Activated gamma-delta T cell treated with anti-CD3 and anti-CD28 coated beads, Interleukin-2, amount 50 U/mL, for 16 hours (primary cell): ENCODE data around the gene AKAP6.

ENCODE experiments used
- DNase-seq: peaks from one replicate; pipeline ENCODE4 v3.0.0-alpha.2; 2020; ENCODE audit warnings: low read depth

Gene AKAP6

DNA sequence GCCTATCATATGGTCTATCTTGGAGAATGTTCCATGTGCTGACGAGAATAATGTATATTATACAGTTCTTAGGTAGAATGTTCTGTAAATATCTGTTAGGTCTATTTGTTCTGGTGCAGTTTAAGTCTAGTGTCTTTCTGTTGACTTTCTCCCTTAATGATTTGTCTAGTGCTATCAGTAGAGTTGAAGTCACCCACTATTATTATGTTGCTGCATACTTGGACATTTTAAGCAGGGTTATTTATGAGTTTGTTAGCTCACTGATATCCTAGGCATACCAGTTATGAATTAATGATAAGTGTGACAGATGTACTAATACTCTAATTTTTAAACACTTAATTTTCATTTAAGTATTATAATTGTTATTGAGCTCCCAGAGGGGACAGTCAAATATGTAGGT is 292.5 kb downstream of the AKAP6 start:
- no peak for DNase-seq

DNA sequence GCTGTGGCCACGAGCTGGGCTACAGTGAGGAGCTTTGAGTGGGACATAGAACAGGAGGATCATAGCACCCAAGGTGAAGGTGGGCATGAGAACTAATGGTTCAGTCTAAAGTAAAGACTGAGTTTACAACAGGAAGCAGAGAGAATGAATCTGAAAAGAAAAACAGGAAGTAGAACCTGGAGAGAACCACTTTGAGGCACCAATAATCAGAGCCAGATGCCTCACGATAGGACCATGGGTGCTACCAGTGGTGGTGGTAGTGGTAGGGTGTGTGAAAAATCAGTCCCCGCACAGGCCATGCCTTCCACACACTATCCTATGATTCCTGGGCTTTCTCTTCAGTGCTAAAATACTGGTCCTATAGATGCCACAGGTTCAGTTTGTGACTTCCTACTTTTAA is 293.6 kb downstream of the AKAP6 start:
- DNase-seq = no peak

DNA sequence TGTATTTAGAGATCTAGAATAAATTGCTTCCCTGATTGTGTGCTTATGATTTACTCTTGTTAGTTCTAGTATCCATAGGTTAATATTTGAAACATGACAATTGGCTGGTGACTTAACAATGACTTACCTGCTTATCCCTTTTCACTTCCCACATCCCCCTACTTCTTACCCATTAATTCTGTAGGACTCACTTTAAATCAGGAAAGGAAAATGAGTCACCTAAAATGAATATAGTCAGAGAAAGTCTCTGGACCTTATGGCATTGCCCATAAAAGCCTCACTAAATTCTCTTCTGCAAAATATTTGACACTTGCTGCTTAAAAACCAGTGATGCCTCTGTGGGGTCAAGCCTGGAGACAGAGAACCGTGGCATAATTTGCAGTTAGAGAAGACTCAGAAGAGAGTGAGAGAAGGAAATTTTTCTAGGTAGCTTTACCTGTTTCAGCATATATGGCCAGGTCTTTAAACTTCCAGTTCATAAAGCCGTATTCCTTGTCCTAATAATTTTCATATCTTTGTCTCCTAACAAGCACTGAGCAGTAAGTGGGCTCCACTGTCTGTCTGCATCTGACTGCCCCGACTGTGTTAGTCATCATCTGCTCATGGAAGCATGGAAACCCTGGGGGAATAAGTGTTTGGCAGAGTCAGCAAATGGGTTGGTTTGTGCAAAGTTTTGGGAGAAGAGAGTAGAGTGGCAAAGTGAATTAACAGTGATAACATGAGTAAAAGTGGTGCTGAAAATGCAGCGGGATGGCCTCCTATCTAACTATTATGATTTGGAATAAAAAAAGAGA is 294.4 kb downstream of the AKAP6 start:
- no peak for DNase-seq

DNA sequence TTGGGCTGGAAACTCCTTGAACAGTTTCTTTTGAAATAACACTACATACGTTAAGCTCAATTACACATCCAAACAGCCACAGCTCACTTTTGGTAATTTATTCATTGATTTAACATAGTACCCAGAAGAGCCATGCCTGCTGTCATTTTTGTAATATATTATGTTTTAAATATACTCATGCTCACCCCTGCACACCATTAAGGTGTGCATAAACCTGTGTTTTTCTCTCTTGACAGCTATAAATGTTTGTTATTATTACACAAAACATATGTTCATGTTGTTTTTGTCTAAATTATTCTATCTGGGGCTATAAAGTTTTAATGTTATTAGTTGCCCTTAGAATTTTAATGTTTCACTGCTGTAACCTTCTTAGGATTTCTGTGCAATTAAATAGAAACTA is 296.1 kb downstream of the AKAP6 start:
- DNase-seq = no peak

DNA sequence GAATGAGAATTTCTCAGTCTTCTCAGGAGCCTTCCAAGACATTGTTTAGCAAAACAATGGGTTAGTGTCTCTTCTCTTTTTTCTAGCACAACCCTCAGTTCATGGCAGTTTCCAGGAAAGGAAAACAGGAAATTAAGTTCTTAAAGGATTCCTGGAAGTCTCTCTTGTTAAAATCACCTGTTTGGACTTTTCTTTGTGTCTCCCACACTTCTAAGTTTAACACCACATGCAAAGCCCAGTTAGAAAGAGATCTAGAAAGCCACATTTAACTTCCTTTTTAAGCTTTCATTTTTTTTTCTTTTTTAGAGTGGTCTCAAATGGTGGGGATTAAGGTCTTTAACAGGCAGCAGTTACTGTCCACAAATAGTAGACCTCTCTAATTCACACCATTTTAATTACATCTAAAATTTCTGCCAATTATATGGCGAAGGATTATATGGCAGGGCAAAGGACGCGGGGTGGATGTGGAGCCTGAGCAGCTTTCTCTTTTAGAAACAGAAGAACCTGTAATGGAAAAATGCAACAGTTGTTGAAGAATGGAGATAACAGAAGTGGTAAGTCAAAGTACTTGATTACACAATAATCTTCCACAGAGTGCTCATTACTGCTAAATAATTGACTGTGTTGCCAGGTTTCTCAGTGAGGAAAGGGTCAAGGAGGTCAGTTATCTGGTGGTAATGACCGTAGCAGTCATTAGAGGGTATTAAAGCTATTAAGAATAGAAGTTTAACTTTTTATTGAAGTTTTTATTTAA is 298.6 kb downstream of the AKAP6 start:
- DNase-seq = no peak

DNA sequence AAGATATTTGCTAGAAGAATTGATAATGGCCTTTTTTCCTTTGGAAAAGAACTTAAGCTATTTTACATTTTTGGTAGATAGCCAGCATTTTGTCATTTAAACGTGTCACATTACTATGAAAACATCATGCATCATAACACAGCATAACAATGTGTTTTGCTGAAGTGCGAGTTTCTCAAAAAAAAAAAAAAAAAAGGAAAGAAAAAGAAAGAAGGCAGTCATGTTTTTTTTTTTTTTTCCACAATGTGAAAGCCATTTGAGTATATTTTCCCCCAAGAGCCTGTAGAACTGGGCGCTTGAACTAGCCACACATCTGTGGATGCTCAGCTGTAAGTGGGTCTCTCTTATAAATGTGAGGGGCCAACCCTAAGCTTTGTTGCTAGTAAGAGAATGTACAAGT is 300.1 kb downstream of the AKAP6 start:
- DNase-seq = no peak

DNA sequence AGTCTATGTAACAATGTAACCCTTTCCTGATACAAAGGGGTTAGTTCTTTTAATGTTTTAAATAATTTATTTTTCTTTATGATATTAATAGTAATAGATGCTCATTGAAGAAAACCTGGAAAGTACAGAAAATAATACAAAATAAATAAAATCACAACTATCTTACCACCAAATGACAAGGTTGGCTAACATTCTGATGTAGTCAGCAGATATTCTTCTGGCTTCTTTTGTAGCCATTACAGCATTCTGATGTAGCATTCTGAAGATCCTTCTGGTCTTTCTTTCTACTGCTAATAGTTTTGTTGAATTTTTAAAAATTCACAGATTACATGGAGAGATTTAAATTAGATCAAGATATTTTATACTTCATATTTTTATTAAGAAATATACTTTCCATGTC is 301.6 kb downstream of the AKAP6 start:
- no peak for DNase-seq

DNA sequence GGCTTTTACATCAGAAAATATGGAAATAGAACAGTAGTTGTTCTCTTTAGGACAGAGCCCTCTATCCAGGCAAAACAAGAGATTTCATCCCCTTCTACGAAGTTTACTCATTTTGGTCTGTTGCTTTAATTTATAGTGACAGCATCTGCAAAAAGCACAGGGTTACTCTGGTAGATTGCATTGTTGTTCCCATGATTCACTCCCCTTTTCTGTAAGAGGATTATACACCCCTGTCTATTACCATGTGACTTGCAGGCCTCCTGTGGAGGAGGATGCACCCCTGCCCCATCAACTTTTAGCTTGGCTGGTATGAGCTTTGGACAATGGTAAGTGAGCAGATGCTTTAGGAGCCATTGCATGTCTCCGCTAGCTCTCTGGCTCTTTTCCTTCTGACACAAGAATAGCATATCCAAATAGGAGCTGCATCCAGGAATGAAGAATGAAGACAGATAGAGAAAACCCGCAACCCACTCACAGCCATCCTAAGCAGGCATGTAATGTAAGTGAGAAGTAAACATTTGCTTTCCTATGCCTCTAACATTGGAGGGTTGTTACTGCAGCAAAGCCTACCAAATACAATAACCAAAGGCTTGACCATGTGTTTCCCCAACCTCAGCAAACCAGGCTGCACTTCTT is 304.2 kb downstream of the AKAP6 start:
- DNase-seq = no peak

DNA sequence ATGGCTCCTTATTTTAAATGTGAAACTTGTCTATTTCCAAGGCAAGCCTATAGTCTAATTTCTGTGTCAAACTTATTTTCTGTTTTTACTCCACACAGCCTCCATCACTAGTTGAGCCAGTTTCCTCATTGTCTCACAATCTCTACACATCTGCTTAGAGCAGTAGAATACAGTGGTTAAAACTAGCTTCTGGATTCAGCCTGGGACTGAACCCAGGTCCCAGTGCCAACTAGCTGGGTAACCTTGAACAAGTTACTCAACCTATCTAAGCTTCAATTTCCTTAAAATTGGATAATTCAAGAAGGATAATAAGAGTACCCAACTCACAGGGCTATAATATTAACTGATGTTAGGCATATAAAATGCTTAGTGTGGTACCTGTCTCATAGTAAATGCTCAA is 304.8 kb downstream of the AKAP6 start:
- DNase-seq = no peak

DNA sequence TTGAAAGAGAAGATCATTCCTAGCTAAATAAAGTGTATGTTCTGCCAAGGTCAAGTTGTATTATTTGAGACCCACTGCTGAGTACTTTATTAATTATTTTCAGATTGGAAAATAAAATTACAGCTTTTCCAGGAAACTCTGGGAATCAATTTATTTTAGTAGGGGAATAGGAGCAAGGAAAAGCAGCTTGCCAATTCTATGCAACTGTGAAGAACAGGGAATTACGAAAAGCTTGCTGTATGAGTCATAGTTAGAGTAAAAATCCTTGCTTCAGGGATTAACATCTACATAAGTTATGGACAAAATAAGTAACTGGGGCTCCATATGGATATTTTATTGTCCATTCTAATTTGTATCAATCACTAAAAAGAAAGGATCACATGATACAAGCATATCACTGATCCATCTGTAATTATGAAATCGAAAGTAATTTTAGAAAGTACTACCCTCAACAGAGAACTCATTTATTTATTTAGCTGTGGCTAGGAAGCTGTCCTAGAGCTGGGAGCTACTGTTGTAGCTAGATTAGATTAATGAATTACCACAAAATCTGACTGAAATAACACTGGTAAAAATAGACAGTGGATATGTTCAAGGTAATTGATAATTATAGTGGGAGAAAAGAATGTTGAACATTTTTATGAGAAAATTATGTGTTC is 306.1 kb downstream of the AKAP6 start:
- DNase-seq = no peak

DNA sequence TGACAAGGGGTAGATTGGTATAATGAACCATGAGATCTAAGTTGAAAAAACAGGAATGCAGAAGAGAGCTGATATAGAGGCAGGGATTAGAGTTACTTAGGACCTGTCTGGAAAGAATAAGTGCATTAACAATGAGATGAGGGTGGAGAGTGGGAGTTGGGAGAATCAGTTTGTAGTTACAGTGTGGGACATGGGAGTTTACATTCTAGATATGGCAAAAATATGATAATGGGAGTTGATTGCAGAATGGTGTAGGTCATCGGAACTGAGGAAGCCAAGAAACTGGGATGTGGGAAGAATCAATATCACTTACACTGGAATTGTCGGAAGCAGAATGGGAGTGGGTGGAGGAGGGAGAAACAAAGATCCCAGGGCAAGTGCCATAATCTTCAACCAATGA is 308.5 kb downstream of the AKAP6 start:
- no peak for DNase-seq

DNA sequence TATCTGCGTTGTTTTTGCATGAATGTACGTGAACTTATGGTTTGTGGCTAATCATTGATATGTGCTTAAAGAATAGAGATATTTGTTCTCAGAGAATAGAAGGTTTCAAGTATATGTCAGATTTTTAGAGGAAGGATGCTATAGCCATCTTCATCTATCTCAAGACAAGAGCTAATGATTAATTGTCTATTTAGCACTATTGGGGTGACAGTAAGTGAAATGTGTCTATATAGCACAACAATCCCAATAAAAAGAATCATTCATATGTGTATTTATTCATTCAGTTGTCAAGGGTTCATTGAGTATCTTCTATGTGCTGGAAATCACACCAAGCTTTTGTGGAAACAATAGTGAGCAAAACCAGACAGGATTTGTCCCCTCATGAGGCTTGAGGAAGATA is 310.1 kb downstream of the AKAP6 start:
- no peak for DNase-seq

DNA sequence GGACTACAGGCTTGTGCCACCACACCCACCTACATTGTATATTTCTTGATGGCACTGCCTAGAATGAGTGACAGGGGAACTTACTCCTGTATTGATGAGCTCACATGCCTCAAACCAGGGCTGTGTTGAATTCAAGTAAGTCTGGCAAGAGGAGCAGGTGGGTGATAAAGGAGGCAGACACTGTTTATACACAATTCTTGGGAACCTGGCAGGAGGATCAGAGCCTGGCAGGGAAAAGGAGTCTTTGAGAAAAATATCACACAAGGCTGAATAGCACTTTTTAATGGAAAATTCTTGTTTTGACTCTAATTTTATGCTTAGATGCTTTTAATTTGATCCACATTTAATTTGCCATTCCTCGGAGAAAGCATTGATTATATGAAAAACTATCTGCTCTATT is 316.5 kb downstream of the AKAP6 start:
- DNase-seq = no peak

DNA sequence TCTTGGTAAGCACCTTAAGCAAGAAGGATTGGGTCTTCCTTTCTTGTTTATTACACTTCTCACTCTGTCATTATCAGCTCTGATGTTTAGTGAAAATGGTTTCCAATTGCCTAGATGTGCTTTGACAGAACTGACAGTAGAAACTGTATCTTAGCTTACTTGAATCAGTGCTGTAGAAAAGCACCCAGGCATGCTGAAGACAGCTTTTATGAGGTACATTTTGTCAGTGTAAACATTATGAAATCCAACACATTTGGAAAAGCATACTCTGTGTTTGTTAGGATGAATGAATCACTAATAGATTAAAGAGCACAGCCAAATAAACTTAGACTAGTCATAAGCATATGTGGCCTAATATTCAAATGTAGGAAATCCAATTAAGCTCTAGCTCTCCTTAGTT is 319.3 kb downstream of the AKAP6 start:
- DNase-seq = no peak

DNA sequence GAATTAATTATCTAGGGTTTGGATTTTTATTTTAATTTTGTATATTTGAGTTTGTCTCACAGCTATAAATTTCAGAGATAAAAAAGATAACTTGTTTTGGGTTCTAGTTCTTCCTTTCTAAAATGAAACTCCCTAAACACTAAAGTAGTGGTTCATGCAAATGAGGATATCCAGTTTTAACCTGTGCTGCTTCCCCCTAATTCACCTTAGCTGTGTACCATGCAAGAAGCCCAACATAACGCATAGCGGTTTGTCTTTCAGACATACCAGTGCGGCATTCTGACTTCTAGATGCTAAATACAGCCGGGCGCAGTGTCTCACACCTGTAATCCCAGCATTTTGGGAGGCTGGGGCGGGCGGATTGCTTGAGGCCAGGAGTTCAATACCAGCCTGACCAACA is 320.9 kb downstream of the AKAP6 start:
- DNase-seq = no peak

DNA sequence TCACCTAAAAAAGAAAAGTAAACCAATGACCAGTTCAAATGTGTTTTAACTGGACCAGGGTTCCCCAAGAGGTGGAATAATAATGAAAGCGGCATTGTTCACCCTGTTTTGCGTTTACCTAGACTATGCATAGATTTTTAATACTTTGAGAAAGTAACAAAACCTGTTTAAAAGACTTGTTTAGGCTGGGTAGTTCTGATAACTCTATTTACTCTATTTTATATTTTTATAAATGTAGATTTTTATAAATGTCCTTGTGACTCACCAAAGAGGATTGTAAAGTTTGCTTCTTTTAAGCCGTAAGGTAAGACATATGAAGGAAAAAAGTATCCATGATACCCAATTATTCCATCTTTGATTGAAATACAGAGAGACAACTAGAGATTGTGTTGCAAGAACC is 321.6 kb downstream of the AKAP6 start:
- no peak for DNase-seq

DNA sequence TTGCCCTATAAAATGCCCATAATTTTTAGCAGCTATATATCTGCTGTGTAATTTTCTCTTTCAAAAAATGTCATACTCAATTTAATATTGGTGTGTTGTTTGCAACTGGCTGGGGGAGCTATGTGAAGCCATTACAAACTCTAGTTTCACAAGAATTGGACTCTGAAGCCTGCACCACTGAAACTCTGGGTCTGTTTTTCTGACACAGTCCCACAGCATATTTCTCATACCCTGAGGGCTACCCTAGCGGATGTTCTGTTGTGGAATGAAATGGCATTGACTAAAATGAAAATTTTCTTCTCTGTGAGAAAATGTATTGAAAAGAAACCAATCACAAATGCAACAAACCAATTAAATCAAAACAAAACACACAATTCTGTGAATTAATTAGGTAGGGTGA is 325.0 kb downstream of the AKAP6 start:
- no peak for DNase-seq

DNA sequence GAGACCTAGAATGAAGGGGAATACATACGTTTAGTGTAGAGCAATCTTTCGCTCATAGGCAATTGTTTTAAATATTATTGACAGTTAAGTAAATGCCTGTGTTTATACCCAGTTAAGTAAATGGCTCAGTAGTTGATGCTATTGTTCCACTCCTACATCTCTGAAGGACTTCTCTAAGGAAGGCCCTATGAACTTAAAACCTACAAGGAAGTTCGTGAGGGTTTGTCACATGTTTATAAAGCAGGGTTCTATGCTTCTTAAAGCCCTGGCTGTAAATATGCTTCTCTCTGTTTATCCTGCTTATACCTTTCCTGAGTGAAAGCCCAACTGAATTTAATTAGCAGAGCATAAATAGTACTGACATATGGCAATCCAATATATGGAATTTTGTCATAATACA is 327.5 kb downstream of the AKAP6 start:
- DNase-seq = no peak

DNA sequence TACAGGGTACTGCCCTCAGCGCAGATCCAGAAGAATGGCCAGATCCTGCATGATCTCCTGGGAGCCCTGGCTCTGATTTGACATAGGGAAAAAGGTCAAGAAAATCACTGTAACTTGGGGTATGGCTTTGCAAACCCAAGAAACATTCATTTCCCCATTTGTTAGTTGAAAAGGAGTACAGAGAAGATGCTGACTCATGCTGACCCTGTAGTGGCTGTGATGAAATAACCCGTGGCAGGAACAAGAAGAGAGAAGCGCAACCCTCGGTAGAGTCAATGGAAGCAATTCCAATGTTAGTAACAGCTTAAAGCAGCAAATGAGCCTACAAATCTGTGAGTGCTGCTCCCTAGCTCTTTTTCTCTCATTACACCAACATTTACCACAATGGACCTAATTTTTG is 328.0 kb downstream of the AKAP6 start:
- DNase-seq = no peak

DNA sequence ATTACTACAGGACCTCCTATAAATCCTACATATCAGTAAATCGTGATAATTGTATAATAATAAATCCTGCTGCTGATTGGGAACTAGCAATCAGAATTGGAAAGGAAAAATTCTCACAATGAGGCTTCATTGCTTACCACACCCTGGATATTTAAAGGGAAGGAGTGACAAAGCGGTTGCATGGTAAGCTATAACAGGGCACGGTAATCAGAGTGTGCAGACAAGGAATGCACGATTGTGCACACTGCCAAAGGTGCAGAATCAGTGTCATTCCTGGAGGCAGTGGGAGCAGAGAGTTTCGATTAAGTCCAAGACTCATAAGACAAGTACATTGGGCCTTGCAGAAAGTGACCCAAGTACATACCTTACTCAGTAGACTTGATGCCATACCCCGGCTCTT is 332.1 kb downstream of the AKAP6 start:
- DNase-seq = no peak

DNA sequence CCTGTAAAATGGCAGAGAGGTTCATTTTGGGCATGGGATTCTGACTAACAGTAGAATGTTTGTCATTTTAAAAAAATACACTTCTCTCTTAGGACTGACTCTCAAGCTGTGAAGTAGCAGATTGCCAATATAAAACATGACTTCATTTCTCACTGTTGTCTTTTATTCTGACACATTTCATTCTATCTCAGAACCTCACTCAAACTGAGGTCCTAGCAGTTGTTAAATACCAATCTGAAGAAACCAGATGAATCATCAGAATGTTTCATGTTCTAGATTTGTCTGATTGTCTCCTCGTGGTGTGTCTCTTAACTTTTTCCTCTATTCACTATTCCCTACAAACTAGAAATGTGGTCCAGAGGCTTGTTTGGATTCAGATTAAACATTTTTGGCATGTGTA is 333.1 kb downstream of the AKAP6 start:
- no peak for DNase-seq

DNA sequence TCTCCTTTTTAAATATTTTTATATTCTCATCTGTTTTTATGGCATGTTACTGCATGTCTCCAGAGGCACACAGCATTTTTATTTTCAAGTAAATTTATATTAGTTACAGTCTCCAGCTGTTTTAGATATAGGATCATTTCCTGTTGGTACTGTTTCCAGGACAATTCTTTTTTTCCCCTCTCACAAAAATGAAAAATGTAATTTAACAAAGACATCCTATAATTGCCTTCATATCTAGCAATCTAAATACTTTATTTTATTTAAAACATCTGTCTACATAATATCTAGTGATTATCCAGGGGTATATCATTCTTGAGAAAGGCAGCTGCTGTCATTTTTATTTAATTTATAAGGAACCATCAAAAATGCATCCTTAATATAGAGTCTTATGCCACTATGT is 337.2 kb downstream of the AKAP6 start:
- DNase-seq = no peak

DNA sequence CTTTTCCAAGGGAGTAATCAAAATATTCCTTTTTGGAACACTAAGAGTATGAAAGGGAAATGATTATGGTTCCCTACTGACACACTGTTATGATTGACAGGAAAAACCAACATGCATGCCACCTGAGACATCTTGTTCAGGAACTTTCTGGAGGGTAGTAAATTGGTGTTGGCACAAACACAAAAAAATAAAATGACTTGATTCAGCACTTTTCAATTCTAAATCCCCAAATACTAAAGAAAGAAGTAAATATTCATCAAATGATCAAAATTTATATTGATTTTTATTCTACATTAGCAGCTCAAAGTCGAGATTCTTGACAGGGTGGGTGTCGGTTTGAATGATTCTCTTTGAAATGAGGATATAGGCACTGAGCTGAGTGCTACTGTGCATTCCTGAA is 338.2 kb downstream of the AKAP6 start:
- no peak for DNase-seq
